ENCODE data around the gene KCNG2.

GRCh38 chr18:79797518-79798345 lies at the start of gene KCNG2:
- TF ChIP-seq EZH2 (IDR thresholded peaks at IDR 0.05; ENCODE audit: borderline replicate concordance, insufficient read depth, low read depth, low read length, poor library complexity, severe bottlenecking) (no peak), CTCF (IDR thresholded peaks at IDR 0.05) (no peak)
